ENCODE data around the gene ZFP36L1.
A peak's percentile ranks its signal among the peaks of the same experiment; 100 is the strongest.

ZFP36L1 gene

DNA sequence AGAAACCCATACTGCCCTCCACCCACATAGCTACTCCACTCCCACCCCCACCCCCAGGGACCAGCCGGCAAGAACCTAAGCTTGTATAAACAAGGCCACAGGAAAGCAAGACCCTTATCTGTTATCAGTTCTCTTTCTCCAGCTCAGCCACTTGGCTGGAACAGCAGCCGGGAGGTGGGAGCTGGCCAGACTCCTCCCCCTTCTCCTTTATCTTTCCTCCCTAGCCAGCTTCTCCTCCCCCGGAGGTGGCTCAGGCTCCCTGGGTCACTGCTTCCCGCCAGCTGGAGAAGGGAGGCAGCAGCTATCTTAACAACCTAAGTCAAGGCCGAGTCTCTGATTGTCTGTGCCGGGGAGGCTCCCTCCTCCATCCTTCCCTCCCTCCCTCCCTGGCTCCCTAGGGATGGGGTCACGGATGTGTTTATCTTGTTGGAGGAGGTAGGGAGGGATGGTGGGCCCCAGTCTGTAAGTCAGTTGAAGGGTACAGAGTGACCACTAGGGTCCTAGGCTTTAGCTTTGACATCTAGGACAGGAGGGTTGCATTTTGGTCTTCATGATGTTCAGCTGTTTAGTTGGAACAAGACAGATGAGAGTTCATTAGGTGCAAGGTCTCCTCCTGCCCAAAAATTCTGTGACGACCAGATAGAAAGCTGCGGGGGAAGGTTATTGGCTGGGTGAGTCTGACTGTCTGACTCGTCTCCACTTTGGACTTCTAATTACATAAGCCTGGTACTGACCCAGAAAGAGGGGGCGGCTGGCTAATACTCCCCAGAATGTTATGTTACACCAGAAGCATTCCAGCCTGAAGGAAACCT, 29.7 kb downstream of the ZFP36L1 start:
- DNase-seq = peak; percentile 64

DNA sequence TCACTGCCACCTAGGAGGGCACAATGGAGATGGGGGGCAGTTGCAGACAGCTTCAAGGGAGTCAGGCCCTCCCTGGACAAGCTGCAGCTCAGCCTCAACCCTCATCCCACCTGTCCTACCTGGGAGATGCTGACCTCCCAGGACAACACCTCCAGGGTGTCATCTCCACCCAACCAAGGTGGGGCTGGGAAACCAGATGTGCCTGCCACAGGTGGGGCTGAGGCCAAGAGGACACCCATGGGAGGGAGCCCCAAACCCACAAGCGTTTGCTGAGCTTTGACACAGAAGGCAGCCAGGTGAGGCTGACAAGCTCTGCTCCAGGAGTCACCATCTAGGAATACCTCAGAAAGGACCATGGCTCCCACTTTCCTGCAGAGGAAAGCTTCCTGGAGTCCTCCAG, 31.5 kb downstream of the ZFP36L1 start:
- no peak for DNase-seq

DNA sequence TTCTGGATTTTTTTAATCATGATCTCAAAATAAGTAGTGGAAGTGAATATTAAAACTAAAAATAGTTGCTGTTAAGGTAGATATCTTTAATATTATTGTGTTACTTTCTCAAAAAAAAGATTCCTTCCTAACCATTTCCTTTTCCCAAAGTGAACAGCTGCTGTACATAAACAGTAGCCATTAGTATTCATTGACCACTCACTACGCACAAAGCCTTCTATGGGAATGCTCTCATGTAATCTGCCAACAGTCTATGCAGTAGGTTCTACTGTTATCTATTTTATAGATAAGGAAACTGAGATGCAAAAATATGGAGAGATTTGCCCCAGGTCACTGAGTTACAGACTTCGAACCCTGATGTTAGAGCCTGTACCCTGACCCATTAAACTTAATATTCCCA, 32.1 kb downstream of the ZFP36L1 start:
- DNase-seq = no peak

DNA sequence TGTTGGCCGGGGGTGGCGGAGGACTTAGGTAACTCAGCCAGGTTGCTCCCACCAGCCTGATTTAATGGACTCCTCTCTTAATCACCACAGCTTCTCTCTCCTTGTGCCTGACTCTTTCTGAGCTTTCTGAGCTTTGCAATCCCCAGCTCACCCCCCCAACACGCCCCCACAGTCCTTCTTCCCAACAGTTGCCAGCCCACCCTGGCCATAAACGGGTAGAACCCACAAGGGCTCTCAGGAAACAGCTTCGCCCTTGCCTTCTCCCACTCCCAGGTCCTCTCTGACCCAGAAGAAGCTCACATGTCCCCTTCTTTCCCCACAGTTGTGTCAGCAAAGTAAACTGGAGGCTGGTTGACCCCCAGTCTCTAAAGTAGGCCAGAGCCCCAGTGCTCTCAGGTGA, 32.9 kb downstream of the ZFP36L1 start:
- DNase-seq = no peak

DNA sequence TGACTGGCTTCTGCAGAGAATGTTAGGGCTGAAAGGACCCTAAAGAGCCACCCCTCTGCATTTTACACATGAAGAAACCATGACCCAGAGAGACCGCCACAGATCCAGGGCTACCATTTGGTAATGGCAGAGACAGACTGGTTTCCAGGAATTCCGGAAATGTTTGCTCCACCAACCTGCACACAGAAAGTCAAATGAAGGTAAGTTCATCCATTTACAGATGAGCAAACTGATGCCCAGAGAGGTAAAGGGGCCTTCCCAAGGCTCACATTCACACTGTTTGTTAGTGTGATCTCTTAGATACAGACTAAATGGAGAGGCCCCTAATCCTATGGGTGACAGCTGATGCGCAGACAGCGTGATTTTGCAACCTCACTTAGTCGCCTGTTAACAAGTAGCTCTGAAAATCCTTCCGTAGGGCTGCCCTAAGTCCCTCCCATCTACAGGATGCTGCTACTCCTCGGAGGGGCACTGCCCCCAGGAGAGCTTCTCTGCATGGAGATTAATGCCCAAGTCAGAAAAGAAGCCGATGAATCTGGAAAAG, 33.8 kb downstream of the ZFP36L1 start:
- DNase-seq = no peak

DNA sequence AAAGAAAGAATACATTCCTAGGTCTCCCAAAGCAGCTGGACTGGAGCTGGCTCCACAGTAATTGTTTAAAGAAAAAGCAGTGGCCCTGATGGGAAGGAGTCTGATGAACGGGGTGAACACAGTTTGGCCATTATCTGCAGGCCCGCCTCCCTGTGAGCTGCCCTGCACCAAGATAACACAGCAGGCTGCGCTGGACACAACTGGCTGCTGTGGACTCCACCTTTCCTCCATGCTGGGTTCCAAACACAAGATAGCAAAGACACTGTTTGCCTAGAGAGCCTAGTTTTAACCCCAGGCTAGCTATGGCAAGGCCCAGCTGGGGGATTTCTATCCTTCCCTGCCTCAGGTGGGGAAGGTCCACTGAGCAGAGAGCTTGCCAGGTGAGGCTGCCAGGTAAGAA, 34.6 kb downstream of the ZFP36L1 start:
- DNase-seq = no peak

DNA sequence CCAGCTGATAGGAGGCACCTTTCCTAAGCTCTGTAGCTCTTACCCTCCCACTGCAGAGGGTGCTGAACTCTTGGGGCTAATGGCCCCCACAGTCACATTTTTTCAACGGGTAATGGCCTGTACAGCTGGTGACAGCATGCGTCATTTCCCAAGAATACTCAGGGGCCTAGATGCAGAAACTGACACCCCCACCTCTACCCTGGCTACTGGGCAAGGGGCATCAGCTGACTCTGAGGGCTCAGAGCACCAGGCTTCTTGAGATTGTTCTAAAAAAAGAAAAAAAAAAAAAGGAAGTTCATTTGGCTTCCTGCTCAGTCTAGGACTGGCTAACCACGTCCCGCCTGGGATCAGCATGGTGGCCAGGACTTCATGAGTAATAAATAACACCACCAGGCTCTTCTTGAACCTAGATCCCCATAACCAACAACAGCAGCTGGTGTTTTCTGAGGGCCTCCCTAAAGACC, 35.2 kb downstream of the ZFP36L1 start:
- peak; percentile 52 for DNase-seq

DNA sequence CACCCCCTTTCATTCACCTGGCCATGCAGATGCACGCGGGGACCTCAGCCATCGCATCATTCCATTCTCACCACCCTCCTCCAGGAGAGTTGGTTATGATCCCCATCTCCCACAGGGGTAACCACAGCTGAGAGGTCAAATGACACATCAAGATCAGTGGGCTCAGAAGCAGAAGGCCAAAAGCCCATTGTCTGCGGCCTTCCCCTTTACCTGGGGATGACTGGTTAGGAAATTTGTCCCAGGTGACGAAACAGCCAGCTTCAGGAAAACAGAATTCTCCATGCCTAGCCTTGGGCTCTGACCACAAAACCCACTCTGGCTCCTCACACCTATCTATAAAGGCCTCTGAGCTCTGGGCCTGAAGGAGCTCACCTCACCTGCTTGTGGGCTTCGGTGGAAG, 36.1 kb downstream of the ZFP36L1 start:
- no peak for DNase-seq

DNA sequence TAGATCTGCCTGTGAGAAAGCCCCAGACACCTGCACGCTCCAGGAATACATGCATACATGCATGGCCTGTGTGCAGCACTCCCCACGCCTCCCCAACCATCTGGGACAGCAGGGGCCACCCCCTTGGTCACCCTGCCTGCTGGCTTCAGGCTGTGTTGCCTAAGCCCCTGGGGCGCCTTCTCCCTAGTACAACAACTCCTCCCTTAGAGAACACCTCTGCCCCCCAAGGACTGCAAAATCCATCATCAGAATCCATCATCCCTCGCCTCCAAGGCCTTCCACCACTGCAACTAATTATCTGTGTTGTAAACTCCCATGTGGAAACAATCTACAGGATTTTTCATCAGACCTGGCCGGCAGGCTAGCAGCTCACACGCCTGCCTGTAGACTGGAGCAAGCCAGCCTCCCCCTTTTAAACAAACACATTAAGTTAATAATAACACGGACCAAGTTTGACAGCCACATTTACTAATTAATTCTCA, 36.8 kb downstream of the ZFP36L1 start:
- peak; percentile 73 for DNase-seq

DNA sequence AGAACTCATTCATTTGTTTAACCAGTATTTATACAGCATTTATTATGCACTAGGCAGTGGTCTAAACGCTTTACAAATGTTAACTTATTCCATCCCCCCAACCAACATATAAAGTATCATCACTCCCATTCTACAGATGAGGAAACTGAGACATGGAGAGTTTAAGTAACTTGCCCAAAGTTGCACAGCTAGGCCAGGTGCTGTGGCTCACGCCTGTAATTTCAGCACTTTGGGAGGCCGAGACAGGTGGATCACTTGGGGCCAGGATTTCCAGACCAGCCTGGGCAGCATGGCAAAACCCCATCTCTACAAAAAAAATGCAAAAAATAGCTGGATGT, 37.9 kb downstream of the ZFP36L1 start:
- DNase-seq = no peak

DNA sequence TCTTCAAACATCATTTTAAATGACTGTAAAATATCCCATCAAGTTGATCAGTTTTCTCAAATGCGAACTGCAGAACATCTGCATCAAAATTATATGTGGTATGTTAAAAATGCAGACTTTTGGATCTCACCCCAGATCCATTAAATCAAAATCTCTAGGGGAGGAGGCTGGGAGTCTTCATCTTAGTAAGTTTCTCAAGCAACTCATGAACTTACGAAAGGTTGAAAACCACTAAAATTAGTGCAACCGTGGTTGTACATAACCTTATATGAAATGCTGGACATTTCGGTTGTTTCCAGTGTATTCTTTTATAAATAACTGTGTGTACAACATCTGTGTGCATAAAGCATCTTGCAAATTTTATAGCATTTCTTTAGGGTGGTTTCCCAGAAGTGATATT, 39.2 kb downstream of the ZFP36L1 start:
- DNase-seq = peak; percentile 85

DNA sequence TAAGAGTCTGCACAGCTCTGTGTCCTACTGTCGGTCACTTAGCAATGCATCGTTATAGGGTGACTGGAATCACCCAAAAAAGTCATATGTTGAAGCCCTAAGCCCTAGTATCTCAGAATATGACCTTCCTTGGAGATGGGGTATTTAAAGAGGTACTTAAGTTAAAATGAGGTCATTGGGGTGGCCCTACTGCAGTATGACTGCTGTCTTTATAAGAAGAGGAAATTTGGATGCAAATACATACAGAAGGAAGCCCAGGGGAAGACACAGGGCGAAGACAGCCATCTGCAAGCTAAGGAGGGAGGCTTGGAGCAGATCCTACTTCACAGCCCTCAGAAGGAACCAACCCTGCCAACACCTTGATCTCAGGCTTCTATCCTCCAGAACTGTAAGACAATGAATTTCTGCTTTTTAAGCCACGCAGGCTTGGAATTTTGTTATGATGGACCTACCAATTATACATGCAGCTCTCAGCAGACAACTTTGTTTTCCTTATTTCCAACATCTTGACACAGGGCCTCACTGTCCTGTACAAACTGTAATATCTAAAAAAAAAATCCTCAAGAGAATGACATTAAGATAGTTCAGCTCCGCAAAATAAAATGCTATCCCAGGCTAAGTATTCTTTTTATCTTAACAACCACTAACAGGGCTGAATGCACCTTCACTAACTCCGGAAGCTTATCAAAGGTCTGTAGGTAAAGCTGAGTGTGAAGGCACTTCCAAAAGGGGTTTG, 40.4 kb downstream of the ZFP36L1 start:
- no peak for DNase-seq

DNA sequence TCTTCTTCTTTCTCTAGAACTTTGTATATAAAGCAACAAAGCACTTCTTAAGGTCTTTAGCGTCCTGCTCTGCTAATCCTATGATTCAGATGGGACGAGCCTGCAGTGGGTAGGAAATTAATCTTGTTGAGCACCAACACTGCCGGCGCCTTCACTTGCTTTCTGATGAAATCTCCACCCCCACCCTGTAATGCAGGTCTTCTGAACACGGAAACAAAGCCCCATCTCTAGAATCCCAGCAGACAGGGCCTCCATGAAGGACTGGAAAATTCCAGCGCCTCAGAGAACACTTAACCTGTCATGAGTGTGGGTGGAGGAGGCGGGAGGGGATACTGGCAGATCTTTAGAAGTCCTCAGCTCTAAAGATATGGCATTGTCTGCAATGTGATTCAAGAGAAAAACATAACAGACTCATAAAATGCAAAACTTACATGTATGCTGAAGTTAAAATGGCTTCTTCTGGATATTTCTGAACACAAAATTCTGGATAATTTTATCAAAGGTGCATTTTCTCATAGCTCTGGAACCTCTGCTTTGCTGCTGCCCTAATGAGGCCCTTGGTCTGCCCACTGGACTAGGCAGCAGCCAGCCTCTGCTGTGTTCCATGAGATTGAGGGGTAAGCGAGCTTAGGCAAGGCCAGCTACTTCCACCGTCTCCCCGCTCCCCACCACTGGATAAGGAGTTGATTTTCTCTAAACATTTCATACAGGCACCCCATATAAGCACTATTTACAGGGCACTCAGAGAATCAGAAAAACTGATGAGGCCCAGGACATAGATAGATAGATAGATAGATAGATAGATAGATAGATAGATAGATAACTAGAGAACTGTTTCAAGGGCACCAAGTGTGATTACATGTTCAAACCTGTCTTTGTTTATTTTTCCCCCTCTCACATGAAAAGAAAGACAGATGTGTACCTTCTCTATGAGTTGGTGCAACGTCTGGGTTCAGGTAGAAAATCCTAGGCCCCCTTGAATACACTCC, 43.1 kb downstream of the ZFP36L1 start:
- peak; percentile 79 for DNase-seq

DNA sequence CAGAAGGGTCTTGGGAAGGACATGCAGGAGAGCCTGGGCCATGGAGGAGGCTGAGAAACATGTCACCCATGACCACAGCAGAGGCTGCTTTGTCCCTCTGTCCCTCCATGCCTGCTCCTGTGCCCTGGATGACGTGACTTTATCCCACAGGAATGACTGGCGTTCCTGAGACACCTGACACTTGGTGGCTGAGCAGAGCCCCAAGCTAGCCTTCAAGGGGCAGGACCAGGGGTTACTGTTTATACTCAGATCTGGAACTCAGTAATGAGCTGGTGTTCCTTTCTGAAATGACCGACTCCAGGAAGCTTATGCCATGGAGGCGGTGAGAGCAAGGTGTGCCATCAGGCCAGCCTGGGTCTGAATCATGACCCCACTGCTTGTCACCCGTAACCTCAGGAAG, 44.2 kb downstream of the ZFP36L1 start:
- DNase-seq = no peak

DNA sequence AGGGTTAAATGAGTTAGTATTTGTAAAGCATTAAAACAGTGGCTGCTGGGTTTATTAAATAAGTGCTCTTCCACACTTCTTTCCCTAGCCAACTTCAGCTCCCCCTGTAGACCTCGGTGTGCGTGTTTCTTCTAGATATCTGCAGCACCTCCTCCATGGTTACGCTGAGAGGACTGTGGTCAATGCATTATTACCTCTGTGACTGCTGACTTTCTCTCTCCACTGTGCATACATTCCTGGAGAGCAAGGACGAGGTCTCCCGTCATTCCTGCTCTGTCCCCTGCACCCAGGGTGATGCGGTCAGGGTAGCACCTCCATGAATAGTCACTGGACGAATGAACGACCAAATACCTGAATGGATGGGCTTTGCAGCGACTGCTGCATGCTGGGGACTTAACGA, 44.6 kb downstream of the ZFP36L1 start:
- DNase-seq = no peak

DNA sequence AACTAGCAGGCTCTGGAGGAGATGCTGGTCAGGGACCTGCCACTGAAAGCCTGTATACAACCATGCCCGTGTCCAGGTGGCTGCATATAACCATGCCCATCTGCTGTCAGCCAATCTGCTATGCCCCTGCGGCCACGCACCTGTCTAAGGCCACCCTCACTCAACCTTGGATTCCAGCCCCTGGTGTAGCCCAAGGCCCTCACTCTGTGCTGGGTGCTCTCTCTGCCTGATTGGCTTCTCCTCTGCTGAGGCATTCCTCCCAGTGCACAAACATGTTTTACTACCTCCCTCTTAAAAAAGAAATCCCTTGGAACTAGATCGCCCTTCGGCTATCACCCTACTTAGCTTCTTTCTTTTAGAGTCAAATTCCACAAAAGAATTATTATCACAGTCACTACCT, 45.5 kb downstream of the ZFP36L1 start:
- no peak for DNase-seq

DNA sequence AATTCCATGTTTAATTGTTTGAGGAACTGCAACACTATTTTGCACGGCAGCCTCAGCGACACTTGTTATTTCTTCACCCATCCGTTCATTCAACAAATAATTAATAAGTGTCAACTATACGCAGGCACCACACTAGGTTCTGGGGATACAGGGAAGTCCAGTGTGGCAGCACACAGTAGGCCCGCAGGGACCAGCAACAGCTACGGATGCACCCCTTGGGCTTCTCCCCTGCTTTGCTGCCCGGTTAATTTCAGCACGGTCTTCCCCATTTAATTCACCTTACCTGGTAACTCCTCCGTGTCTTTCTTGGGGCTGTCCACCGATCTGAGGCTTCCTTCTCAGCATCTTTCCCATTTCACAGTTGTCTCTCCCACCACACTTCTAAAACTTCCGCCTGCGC, 48.3 kb downstream of the ZFP36L1 start:
- no peak for DNase-seq

DNA sequence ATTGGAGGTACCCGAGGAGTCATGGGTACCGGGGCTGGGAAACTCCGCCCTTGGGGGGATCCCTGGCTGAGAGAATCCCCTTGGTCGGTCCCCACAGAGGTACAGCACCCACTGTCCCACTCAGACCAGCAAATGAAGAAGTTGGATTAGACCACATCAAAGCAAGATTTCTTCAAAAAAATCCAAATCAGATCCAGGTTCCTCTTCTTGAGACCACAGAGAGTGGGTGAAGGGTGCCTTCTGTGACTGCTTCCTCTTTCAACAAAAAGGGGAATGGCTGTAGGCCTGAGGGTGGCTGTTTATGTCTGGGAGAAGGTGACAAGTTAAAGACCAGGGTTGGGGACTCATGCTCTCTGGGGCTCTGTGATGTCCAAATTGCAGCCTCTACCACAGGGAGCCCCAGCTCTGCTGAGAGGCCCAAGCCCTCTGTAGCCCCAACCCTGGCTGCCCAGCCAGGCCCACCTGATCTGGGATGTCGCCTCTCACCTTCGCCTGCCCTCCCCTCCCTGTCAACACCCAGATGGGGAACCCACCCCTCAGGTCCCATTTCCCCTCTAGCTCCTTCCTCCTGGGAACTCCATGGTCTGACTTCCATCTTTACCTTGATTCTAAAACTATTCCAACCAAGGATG, 50.9 kb downstream of the ZFP36L1 start:
- no peak for DNase-seq

DNA sequence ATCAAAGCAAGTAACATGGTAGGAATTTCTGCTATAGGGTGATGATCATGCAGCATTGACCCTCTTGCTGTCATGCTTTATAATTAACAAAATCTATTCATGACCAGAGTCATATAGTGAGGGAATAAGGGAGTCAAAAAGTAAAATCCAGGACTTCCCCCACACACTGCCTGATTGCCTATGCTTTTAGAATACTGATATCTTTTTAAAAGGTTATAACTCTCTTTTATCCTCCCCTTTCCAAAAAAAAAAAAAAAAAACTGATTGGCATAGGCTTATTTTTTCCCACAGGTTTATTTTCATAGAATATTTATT, 51.4 kb downstream of the ZFP36L1 start:
- no peak for DNase-seq

DNA sequence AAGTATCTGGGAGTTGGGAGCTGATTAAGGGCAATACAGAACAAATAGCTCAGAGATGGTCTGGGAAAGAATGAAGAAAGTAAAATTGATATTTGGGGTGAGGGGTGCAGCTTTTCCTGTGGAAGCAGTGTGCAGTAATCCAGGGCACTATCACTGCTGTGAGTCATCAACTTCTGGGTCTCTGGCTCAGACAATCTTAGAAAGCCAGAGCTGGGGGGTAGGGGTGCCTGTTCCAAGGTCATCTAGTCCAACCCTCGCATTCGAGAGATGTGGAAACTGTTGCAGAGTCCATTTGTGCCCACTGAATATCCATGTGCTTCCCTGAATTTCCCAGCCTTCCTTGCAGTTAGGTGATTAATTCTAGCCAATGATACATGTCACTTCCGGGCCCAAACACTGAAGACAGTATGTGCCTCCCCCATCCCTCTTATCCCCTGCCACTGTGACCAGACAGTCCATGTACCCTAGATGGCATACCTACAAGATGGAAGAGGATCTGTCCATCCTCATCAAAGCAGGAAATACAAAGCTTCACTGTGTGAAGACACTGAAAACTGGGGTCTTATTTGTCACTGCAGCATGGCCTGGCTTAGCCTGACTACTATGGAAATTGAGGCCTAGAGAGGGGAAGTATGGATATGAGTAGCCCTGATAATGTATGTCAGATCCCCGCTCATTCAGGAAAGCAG, 51.9 kb downstream of the ZFP36L1 start:
- no peak for DNase-seq

DNA sequence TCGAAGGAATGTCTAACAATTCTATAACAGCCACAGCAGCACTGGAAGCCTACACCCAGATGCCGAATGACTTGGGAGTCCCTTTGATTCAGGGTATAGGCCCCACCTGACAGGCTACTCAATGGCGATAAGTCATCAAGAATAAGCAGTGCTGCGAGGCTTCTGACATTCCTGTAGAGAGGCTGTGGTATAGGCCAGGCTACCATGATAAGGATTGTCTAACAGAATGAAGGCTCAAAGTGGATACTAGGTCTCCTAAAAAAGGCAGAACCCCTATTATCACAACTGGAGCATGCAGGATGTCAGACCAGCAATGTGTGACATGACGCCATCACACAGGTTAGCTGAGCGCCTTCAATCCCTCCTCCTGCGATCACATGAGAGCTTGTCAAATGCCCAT, 53.2 kb downstream of the ZFP36L1 start:
- no peak for DNase-seq

DNA sequence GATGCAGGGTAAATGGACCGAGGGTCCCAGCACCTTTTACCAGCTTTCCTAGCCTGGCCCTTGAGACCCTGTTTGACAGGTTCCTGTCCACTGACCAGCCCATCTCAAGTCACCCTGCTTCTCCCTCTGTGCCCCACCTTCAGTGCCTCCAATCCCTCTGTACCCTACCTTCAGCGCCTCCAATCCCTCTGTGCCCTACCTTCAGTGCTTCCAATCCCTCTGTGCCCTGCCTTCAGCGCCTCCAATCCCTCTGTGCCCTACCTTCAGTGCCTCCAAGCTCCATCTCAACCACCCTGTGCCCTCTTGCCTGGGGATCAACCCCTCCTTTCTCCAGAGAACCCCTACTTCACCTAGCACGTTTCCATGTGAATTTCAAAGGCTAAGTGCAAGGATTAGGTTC, 54.3 kb downstream of the ZFP36L1 start:
- no peak for DNase-seq

Measured in fibroblast of skin of abdomen (primary cell).